Measurements from ENCODE around the gene EDRF1.

GRCh38 chr10:125799451-125800182 lies 80.1 kb downstream of the EDRF1 start:
- TF ChIP-seq, protein P1, sequence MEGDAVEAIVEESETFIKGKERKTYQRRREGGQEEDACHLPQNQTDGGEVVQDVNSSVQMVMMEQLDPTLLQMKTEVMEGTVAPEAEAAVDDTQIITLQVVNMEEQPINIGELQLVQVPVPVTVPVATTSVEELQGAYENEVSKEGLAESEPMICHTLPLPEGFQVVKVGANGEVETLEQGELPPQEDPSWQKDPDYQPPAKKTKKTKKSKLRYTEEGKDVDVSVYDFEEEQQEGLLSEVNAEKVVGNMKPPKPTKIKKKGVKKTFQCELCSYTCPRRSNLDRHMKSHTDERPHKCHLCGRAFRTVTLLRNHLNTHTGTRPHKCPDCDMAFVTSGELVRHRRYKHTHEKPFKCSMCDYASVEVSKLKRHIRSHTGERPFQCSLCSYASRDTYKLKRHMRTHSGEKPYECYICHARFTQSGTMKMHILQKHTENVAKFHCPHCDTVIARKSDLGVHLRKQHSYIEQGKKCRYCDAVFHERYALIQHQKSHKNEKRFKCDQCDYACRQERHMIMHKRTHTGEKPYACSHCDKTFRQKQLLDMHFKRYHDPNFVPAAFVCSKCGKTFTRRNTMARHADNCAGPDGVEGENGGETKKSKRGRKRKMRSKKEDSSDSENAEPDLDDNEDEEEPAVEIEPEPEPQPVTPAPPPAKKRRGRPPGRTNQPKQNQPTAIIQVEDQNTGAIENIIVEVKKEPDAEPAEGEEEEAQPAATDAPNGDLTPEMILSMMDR (conservative IDR thresholded peaks at IDR 0.05; ENCODE audit: low read length) = no peak
- no peak for TF ChIP-seq EZH2phosphoT487 (IDR thresholded peaks at IDR 0.05; ENCODE audit: borderline replicate concordance, low read depth, low read length)
